Measurements from ENCODE around the gene KRT36. TPM values are rescaled to one million over a fixed set of nuclear protein-coding genes. Genes with fewer than 3 reads are reported as not detected.

Gene KRT36
- total and polyA plus RNA-seq, 10 donors = 0.20 to 2.7 (median 0.36) TPM; not detected in 1

- H3K27me3 ChIP-seq (replicated peaks in 1 of 7) = peaks cover 0 to 2% (median 0%) of the 10 kb centered on the region in 7 donors
- H3K4me1 ChIP-seq = no peaks in the 10 kb centered on the region
- H3K9me3 ChIP-seq = peaks cover 0 to 3% (median 0%) of the 10 kb centered on the region in 8 donors
- no peak overlapping the region for H3K4me3 ChIP-seq
- no peak for DNase-seq
- no peaks in the 10 kb centered on the region for H3K36me3 ChIP-seq
- H3K27ac ChIP-seq = no peak overlapping the region
- intact Hi-C loops (cut with DNase I; ENCODE audit: low total_unique reads) = no loop called here
- no peak for TF ChIP-seq POLR2AphosphoS5 (IDR thresholded peaks at IDR 0.05)
- TF ChIP-seq CTCF (IDR thresholded peaks at IDR 0.05 in 8 of 11, conservative IDR thresholded peaks at IDR 0.05 in 3 of 11) = no peak
- TF ChIP-seq POLR2A (IDR thresholded peaks at IDR 0.05) = no peak
- 76 to 92% (median 82%) methylated on average over 3 of the region's 3 CpGs for WGBS, 5 donors
Observed at GRCh38 chr17:41456204-41456603, 33.5 kb downstream of the KRT36 start.

- no peaks in the 10 kb centered on the region for H3K4me1 ChIP-seq
- intact Hi-C loops (cut with DNase I; ENCODE audit: low total_unique reads) = no loop called here
Observed at GRCh38 chr17:41455236-41455635, 34.5 kb downstream of the KRT36 start.

GRCh38 chr17:41453066-41453465 lies 36.6 kb downstream of the KRT36 start:
- Histone ChIP-seq H3K27ac (no peak overlapping the region), H3K4me1 (no peaks in the 10 kb centered on the region), H3K36me3 (no peaks in the 10 kb centered on the region), H3K27me3 (replicated peaks in 1 of 7) (peaks cover 0 to 6% (median 0%) of the 10 kb centered on the region in 7 donors), H3K9me3 (peaks cover 0 to 4% (median 0%) of the 10 kb centered on the region in 8 donors), H3K4me3 (no peak overlapping the region)
- DNase-seq = no peak
- 77 to 94% (median 88%) methylated on average over 3 of the region's 3 CpGs for WGBS, 5 donors
- intact Hi-C loops (cut with DNase I; ENCODE audit: low total_unique reads) = no loop called here
- TF ChIP-seq POLR2AphosphoS5 (IDR thresholded peaks at IDR 0.05) (no peak), CTCF (IDR thresholded peaks at IDR 0.05 in 8 of 11, conservative IDR thresholded peaks at IDR 0.05 in 3 of 11) (no peak), POLR2A (IDR thresholded peaks at IDR 0.05) (no peak)

More at GRCh38 chr17:41455236-41455635, 34.5 kb downstream of the KRT36 start:
- no peak overlapping the region for H3K27ac ChIP-seq
- no peak for DNase-seq
- H3K36me3 ChIP-seq = no peaks in the 10 kb centered on the region
- TF ChIP-seq CTCF (IDR thresholded peaks at IDR 0.05 in 8 of 11, conservative IDR thresholded peaks at IDR 0.05 in 3 of 11) (no peak), POLR2AphosphoS5 (IDR thresholded peaks at IDR 0.05) (no peak), POLR2A (IDR thresholded peaks at IDR 0.05) (no peak)
- peaks cover 0 to 4% (median 0%) of the 10 kb centered on the region in 8 donors for H3K9me3 ChIP-seq
- H3K4me3 ChIP-seq = no peak overlapping the region
- 81 to 100% (median 89%) methylated on average over 1 of the region's 1 CpG for WGBS, 5 donors
- peaks cover 0 to 2% (median 0%) of the 10 kb centered on the region in 7 donors for H3K27me3 ChIP-seq (replicated peaks in 1 of 7)

GRCh38 chr17:41452281-41452680 lies 37.4 kb downstream of the KRT36 start:
- Histone ChIP-seq H3K36me3 (no peaks in the 10 kb centered on the region), H3K27me3 (replicated peaks in 1 of 7) (peaks cover 0 to 6% (median 0%) of the 10 kb centered on the region in 7 donors), H3K27ac (no peak overlapping the region), H3K4me1 (no peaks in the 10 kb centered on the region), H3K4me3 (no peak overlapping the region), H3K9me3 (peaks cover 0 to 4% (median 0%) of the 10 kb centered on the region in 8 donors)
- intact Hi-C loops (cut with DNase I; ENCODE audit: low total_unique reads) = no loop called here
- TF ChIP-seq POLR2AphosphoS5 (IDR thresholded peaks at IDR 0.05) = no peak
- no peak for TF ChIP-seq POLR2A (IDR thresholded peaks at IDR 0.05)
- no peak for TF ChIP-seq CTCF (IDR thresholded peaks at IDR 0.05 in 8 of 11, conservative IDR thresholded peaks at IDR 0.05 in 3 of 11)
- 36 to 52% (median 43%) methylated on average over 4 of the region's 4 CpGs for WGBS, 5 donors
- no peak for DNase-seq

Data from spleen (tissue), 11 donors.